Endometrial microvascular endothelial cells (primary cell): ENCODE measurements around the gene GUCD1. TPM values are rescaled to one million over a fixed set of nuclear protein-coding genes. Genes with fewer than 3 reads are reported as not detected.

Experiments used
- in situ Hi-C: cut with HindIII; loops from 2 replicates; pipeline ENCODE4 v1.10.0; 2017; ENCODE audit warnings: low sequenced_read_pairs, low pct_unique_long_range_greater_than_20kb; ENCODE audit errors: inconsistent ontology term
- total RNA-seq: library from RNA; depleted of rRNA; stranded (reverse); fragments of >200 nt; gene quantifications from one replicate; pipeline ENCODE4 v1.2.3, GENCODE V29; 2015; ENCODE audit errors: inconsistent ontology term

The GUCD1 gene
- total RNA-seq, 1 donor from 2014 or later: 152 TPM

- in situ Hi-C loops: no loop called here
These were observed 57.1 kb downstream of the GUCD1 start for GRCh38 chr22:24497841-24498258.

DNA sequence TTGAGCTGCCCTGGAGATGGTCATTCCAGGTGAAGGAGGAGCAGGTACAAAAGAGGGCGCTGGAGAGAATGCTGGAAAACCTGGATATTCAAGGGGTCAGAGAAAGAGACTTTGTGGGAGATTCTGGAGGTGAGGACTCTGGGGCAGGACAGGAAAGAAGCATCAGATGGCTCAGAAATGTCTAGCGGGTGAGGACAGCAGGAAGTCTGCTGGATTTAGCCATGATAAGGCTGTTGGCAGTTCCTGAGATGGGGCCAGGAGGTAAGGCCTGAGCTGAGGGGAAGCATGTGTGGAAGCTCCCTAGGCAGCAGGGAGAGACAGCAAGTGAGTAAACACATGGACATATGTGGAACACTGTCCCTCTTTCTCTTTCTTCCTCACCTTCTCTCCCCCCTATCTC, 58.3 kb downstream of the GUCD1 start:
- in situ Hi-C loops: no loop called here

- in situ Hi-C loops: no loop called here
These were observed 58.7 kb downstream of the GUCD1 start for GRCh38 chr22:24496234-24496633.

DNA sequence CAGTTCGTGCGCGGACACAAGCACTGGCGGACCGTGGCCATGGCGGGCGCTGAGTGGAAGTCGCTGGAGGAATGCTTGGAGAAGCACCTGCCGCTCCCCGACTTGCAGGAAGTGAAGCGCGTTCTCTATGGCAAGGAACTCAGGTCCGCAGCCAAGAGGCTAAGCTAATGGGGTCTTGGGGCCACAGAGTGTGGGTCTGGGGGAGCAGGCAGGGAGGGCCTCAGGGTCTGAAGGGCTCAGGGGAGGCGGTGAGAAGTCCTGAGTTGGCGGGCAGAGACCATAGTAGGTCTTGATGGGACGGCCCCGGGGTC, 59.6 kb downstream of the GUCD1 start:
- in situ Hi-C loops: no loop called here

- in situ Hi-C loops: no loop called here
These were observed 60.2 kb downstream of the GUCD1 start, which contains the start of gene UPB1 for GRCh38 chr22:24494528-24495364. TSS of gene UPB1 (plus strand) at chr22:24495332. CDS start at chr22:24495404, 72 bp downstream.

- in situ Hi-C loops: no loop called here
These were observed 60.8 kb downstream of the GUCD1 start for GRCh38 chr22:24494167-24494527.

GRCh38 chr22:24492391-24492790, 62.5 kb downstream of the GUCD1 start:
- in situ Hi-C loops: no loop called here

Other genes starting within 250 kb of the GUCD1 start
- gene ADORA2A, start 127.5 kb downstream of the GUCD1 start, total RNA-seq: 2.1 TPM
- not detected for gene UPB1, start 59.8 kb downstream of the GUCD1 start, total RNA-seq
- gene SNRPD3, start 861 bp upstream of the GUCD1 start, total RNA-seq: 343 TPM
- 2.0 TPM for gene LRRC75B, start 37.9 kb upstream of the GUCD1 start, total RNA-seq
- 5.4 TPM for gene GGT1, start 48.1 kb upstream of the GUCD1 start, total RNA-seq
- not detected for gene PIWIL3, start 219.6 kb upstream of the GUCD1 start, total RNA-seq